GM12878 (cell line): ENCODE results near the gene HAPSTR1. TPM values are rescaled to one million over a fixed set of nuclear protein-coding genes. Genes with fewer than 3 reads are reported as not detected.
A peak's percentile ranks its signal among the peaks of the same experiment; 100 is the strongest.

Experiments
- ATAC-seq: fragments of 200-7000 bp; cut with Tn5 transposase; 3 replicates; pipeline ENCODE4 v1.9.1; 2020; ENCODE audit warnings: mild to moderate bottlenecking, moderate library complexity
- BruUV-seq: library from RNA; stranded (reverse); fragments of 400-500 nt; replicated peaks from 2 replicates; lab custom pipeline; 2021; lab: Mats Ljungman, UMichigan
- CTCF ChIA-PET: fragments of 300-600 bp; sonication (Branson Sonifier 250); formaldehyde crosslinking; extraction: SDS; loops from one replicate; lab custom pipeline; 2021; ENCODE audit warnings: inconsistent platforms; lab: Yijun Ruan, JAX
- POLR2A ChIA-PET: fragments of 350-600 bp; formaldehyde crosslinking; extraction: SDS; loops from one replicate; lab custom pipeline; 2021; ENCODE audit warnings: inconsistent platforms; lab: Charles Lee
- RAD21 ChIA-PET: fragments of 300-600 bp; sonication (Branson Sonifier 250); formaldehyde crosslinking; loops from one replicate; lab custom pipeline; 2023; ENCODE audit warnings: antibody characterized with exemption; ENCODE audit not compliant: unreplicated experiment; lab: Charles Lee
- SMC1A ChIA-PET: fragments of 300-600 bp; sonication (Branson Sonifier 250); formaldehyde crosslinking; loops from one replicate; lab custom pipeline; 2023; ENCODE audit not compliant: unreplicated experiment, uncharacterized antibody; lab: Charles Lee
- DNase-seq: peaks from one replicate; pipeline ENCODE4 v3.0.0-alpha.2; 2011; ENCODE audit warnings: low read depth, low spot score
- FAIRE-seq: peaks from 3 replicates; lab custom pipeline; 2011; peaks lifted over from hg19 to GRCh38; lab: Jason Lieb, UNC
- H2AFZ ChIP-seq: 2 replicates; pipeline ENCODE4 v1.6.0; 2011; ENCODE audit warnings: low read depth, low read length, control low read depth; ENCODE audit not compliant: control insufficient read depth
- H3K27ac ChIP-seq: 2 replicates; pipeline ENCODE4 v1.5.1; 2011; ENCODE audit warnings: control low read depth; ENCODE audit not compliant: control insufficient read depth, insufficient read depth
- H3K27me3 ChIP-seq, 2 experiments: replicated peaks in 1 of 2; 2 replicates each; pipeline versions ENCODE4 v1.6.0 to v1.6.1; 2011; ENCODE audit warnings: low read length in 1 of 2; ENCODE audit not compliant: control insufficient read depth in 2 of 2, insufficient read depth in 2 of 2
- H3K36me3 ChIP-seq, 2 experiments: 2 replicates each; pipeline ENCODE4 v1.5.1; 2011; ENCODE audit warnings: low read length in 1 of 2; ENCODE audit not compliant: control insufficient read depth in 2 of 2, insufficient read depth in 2 of 2
- H3K4me1 ChIP-seq: 2 replicates; pipeline ENCODE4 v1.6.1; 2011; ENCODE audit warnings: mild to moderate bottlenecking, low read length, moderate library complexity, mixed read lengths; ENCODE audit not compliant: control insufficient read depth, insufficient read depth
- H3K4me2 ChIP-seq: 2 replicates; pipeline ENCODE4 v1.6.0; 2011; ENCODE audit warnings: control low read depth; ENCODE audit not compliant: control insufficient read depth, insufficient read depth
- H3K4me3 ChIP-seq: fragments of 200-600 bp; sonication (generic); 2 replicates; pipeline ENCODE4 v1.5.1; 2016
- H3K79me2 ChIP-seq: 2 replicates; pipeline ENCODE4 v1.6.0; 2011; ENCODE audit warnings: low read length; ENCODE audit not compliant: control insufficient read depth, insufficient read depth
- H3K9ac ChIP-seq: 2 replicates; pipeline ENCODE4 v1.8.0; 2011; ENCODE audit warnings: low read length, control low read depth, mixed read lengths; ENCODE audit not compliant: control insufficient read depth, insufficient read depth
- H3K9me3 ChIP-seq: replicated peaks from 3 replicates; pipeline ENCODE4 v1.5.1; 2011; ENCODE audit warnings: mild to moderate bottlenecking, low read length; ENCODE audit not compliant: control insufficient read depth, insufficient read depth
- H4K20me1 ChIP-seq: 2 replicates; pipeline ENCODE4 v1.6.0; 2011; ENCODE audit not compliant: control insufficient read depth, insufficient read depth
- FOXM1 ChIP-seq: IDR thresholded peaks from 2 replicates; pipeline ENCODE4 v1.6.1; 2012; ENCODE audit warnings: low read depth, mild to moderate bottlenecking, inconsistent platforms, low read length, moderate library complexity
- MEF2B ChIP-seq: fragments of 450-650 bp; IDR thresholded peaks from 2 replicates; pipeline ENCODE4 v1.6.1; 2018; ENCODE audit warnings: mild to moderate bottlenecking, moderate library complexity; ENCODE audit not compliant: partially characterized antibody, poor library complexity, severe bottlenecking
- MYC ChIP-seq: IDR thresholded peaks from 2 replicates; pipeline ENCODE4 v1.6.1; 2011; ENCODE audit warnings: mild to moderate bottlenecking, low read length, moderate library complexity, inconsistent platforms; ENCODE audit not compliant: insufficient read depth, insufficient replicate concordance, insufficient read length, severe bottlenecking
- NR2F1 ChIP-seq: fragments of 450-650 bp; conservative IDR thresholded peaks from 2 replicates; pipeline ENCODE4 v1.6.1; 2017; ENCODE audit warnings: mild to moderate bottlenecking
- NRF1 ChIP-seq: conservative IDR thresholded peaks from 2 replicates; pipeline ENCODE4 v1.6.1; 2011; ENCODE audit warnings: mild to moderate bottlenecking, low read depth, low read length, improper control_type of control experiment
- PKNOX1 ChIP-seq: fragments of 450-650 bp; IDR thresholded peaks from 2 replicates; pipeline ENCODE4 v1.6.1; 2016; ENCODE audit warnings: mild to moderate bottlenecking
- POLR2AphosphoS5 ChIP-seq: IDR thresholded peaks from 2 replicates; pipeline ENCODE4 v1.6.1; 2011; ENCODE audit warnings: mild to moderate bottlenecking, low read length, inconsistent platforms
- RBBP5 ChIP-seq: fragments of 200-600 bp; sonication (generic); conservative IDR thresholded peaks from 2 replicates; pipeline ENCODE4 v1.6.1; 2016
- TARDBP ChIP-seq: IDR thresholded peaks from 2 replicates; pipeline ENCODE4 v1.6.1; 2016; ENCODE audit warnings: borderline replicate concordance
- TBL1XR1 ChIP-seq: IDR thresholded peaks from 2 replicates; pipeline ENCODE4 v1.6.1; 2012; ENCODE audit warnings: low read depth, low read length, improper control_type of control experiment
- TCF12 ChIP-seq: IDR thresholded peaks from 2 replicates; pipeline ENCODE4 v1.6.1; 2011; ENCODE audit warnings: low read depth, mild to moderate bottlenecking, low read length
- WGBS: methylation state at CpG from one replicate; pipeline ENCODE4 v1.1.6; 2016; ENCODE audit warnings: low lambda C conversion rate; ENCODE audit not compliant: insufficient replicate concordance, insufficient coverage; ENCODE audit errors: missing lambda C conversion rate; 5-methylcytosine and 5-hydroxymethylcytosine counted together
- in situ Hi-C: fragments of 300-500 bp; cut with MboI; formaldehyde crosslinking; loops from 9 replicates; pipeline ENCODE4 v1.14.3; 2018; ENCODE audit warnings: mixed read lengths
- intact Hi-C: fragments of 100-400 bp; cut with micrococcal nuclease; formaldehyde crosslinking; loops from one replicate; pipeline ENCODE4 v1.14.2; 2022; ENCODE audit not compliant: unreplicated experiment
- polyA plus RNA-seq, 11 experiments: library from polyadenylated mRNA; depleted of rRNA in 4 of 11; unstranded in 6 of 11; stranded (reverse) in 5 of 11; fragments of >200 nt; fragmentation: Nextera tagmentation in 4 of 11; fragmentation: Illumina TruSeq in 1 of 11; extraction: Ambion mirVana in 4 of 11; extraction: Trizol in 1 of 11; gene quantifications; 1 replicate in 1 of 11; 2 replicates in 10 of 11; pipeline versions ENCODE4 v1.2.1 to v1.2.3, GENCODE V29; 2011 to 2016; ENCODE audit warnings: inconsistent platforms in 2 of 11, missing spikeins in 2 of 11, low read depth in 1 of 11
- total RNA-seq, 4 experiments: library from RNA; depleted of rRNA in 3 of 4; stranded (reverse); fragments of >200 nt in 3 of 4; fragmentation: Illumina TruSeq in 1 of 4; extraction: Trizol in 1 of 4; gene quantifications; 2 replicates each; pipeline versions ENCODE4 v1.2.1 to v1.2.3, GENCODE V29; 2013 to 2021
- TF ChIP-seq, protein P1 (sequence below): fragments of 450-650 bp; IDR thresholded peaks from 2 replicates; pipeline ENCODE4 v1.6.1; 2018; ENCODE audit warnings: borderline replicate concordance, mild to moderate bottlenecking; ENCODE audit not compliant: partially characterized antibody

The HAPSTR1 gene
- total and polyA plus RNA-seq, 10 of the 15 experiments (the other 5 are each of a cell fraction or from before 2014, with no cell fraction given) = 8.7 to 52.5 (median 23.1) TPM

- Histone ChIP-seq H3K9me3 (peaks cover 2% of the 10 kb centered on the region; the same call in 2 of the 3 replicates), H3K27ac (no peak overlapping the region), H3K9ac (no peak overlapping the region), H3K4me1 (peaks cover 23% of the 10 kb centered on the region), H2AFZ (no peak overlapping the region), H4K20me1 (no peaks in the 10 kb centered on the region), H3K4me3 (no peak overlapping the region), H3K36me3 (no peaks in the 10 kb centered on the region), H3K4me2 (no peak overlapping the region), H3K79me2 (no peaks in the 10 kb centered on the region), H3K27me3 (no peaks in the 10 kb centered on the region)
- FAIRE-seq (no peak), DNase-seq (no peak), ATAC-seq (no peak)
- ChIA-PET POLR2A (no interaction called here), SMC1A (interaction anchor here (0.9 to 1.2 kb wide), 2 partner anchors 23 to 158 kb away, joined by 3 to 5 read pairs; no protein-coding TSS in a partner anchor), CTCF (interaction anchor here (1.1 to 2.8 kb wide), 5 partner anchors 10 to 113 kb away, joined by 4 to 13 read pairs (median 5); no protein-coding TSS in a partner anchor), RAD21 (interaction anchor here (1.0 kb wide), 1 partner anchor 13 kb away, joined by 4 read pairs; no protein-coding TSS in a partner anchor)
- over 99% methylated on average over 7 of the region's 7 CpGs for WGBS
- no TSS peak for BruUV-seq
- TF ChIP-seq MEF2B (no peak), TCF12 (no peak), TARDBP (no peak)
- intact Hi-C loops (no loop called here), in situ Hi-C loops (no loop called here)
These were observed 42.2 kb upstream of the HAPSTR1 start for GRCh38 chr16:9049241-9049640.

DNA sequence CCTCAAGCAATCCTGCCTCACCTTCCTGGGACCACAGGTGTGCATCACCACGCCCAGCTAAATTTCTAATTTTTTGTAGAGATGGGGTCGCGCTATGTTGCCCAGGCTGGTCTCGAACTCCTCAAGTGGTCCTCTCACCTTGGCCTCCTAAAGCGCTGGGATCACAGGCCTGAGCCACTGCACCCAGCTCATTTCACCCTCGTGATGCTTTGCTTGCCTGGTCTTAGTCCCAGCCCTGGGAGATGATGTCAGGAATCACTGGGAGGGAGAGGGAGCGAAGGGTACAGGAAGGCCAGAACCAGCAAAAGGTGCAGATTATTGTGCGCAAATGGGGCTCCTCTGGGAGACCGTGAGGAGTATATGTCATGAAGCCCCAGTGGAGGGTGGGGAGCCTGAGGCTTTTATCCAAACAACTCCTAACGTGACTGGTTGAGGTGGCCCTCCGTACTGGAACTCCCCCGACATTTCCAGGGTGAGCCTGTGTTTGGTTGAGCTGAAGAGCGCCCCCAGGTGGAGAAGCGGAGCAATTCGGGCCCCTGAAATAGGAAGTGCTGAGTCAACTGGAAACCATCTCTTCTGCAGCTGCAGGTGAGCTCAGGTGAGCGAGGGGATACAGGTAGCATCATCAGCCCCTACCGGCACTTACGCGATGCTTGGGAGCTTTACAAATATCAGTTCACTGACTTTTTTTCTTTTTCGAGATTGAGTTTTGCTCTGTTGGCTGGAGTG lies 41.2 kb upstream of the HAPSTR1 start:
- ChIA-PET RAD21 (interaction anchor here (1.0 kb wide), 1 partner anchor 12 kb away, joined by 4 read pairs; no protein-coding TSS in a partner anchor), CTCF (interaction anchor here (0.7 to 2.8 kb wide), 13 partner anchors 11 to 158 kb away, joined by 3 to 13 read pairs (median 4); no protein-coding TSS in a partner anchor), SMC1A (interaction anchor here (0.9 to 1.2 kb wide), 3 partner anchors 22 to 159 kb away, joined by 3 to 5 read pairs (median 3); no protein-coding TSS in a partner anchor), POLR2A (interaction anchor here (0.7 kb wide), 1 partner anchor 203 kb away, joined by 3 read pairs; no protein-coding TSS in a partner anchor)
- Histone ChIP-seq H3K9me3 (peaks cover 2% of the 10 kb centered on the region; the same call in 2 of the 3 replicates), H3K4me1 (peaks cover 23% of the 10 kb centered on the region), H3K27me3 (no peaks in the 10 kb centered on the region), H4K20me1 (no peaks in the 10 kb centered on the region), H3K4me3 (no peak overlapping the region), H3K4me2 (no peak overlapping the region), H2AFZ (no peak overlapping the region), H3K79me2 (no peaks in the 10 kb centered on the region), H3K36me3 (no peaks in the 10 kb centered on the region), H3K9ac (no peak overlapping the region), H3K27ac (no peak overlapping the region)
- intact Hi-C loops (no loop called here), in situ Hi-C loops (no loop called here)
- ATAC-seq (no peak), DNase-seq (no peak), FAIRE-seq (no peak)
- whole genome bisulfite sequencing = 51% methylated on average over 19 of the region's 20 CpGs
- no TSS peak for BruUV-seq
- TF ChIP-seq TCF12 (peak; percentile 44; the same call in 1 of the 2 replicates), PKNOX1 (no peak), FOXM1 (no peak), NR2F1 (no peak), RBBP5 (no peak), MYC (no peak), POLR2AphosphoS5 (no peak), NRF1 (no peak), TBL1XR1 (no peak)
- TF ChIP-seq, protein P1, sequence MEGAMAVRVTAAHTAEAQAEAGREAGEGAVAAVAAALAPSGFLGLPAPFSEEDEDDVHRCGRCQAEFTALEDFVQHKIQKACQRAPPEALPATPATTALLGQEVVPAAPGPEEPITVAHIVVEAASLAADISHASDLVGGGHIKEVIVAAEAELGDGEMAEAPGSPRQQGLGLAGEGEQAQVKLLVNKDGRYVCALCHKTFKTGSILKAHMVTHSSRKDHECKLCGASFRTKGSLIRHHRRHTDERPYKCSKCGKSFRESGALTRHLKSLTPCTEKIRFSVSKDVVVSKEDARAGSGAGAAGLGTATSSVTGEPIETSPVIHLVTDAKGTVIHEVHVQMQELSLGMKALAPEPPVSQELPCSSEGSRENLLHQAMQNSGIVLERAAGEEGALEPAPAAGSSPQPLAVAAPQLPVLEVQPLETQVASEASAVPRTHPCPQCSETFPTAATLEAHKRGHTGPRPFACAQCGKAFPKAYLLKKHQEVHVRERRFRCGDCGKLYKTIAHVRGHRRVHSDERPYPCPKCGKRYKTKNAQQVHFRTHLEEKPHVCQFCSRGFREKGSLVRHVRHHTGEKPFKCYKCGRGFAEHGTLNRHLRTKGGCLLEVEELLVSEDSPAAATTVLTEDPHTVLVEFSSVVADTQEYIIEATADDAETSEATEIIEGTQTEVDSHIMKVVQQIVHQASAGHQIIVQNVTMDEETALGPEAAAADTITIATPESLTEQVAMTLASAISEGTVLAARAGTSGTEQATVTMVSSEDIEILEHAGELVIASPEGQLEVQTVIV = no peak
